HG02588 (cell line): Measurements from ENCODE around the gene SNCAIP.
"Not testable (repeated sequence)": the region's sequence is repeated elsewhere in the genome, so short reads cannot be mapped to it uniquely, and the experiment has no call there.

ENCODE experiments used
- ATAC-seq: cut with Tn5 transposase; IDR thresholded peaks from one replicate; pipeline ENCODE4 v1.9.1; 2021; ENCODE audit warnings: mild to moderate bottlenecking, moderate library complexity; ENCODE audit not compliant: unreplicated experiment

Gene SNCAIP

GRCh38 chr5:122314036-122314435 lies 2.0 kb downstream of the SNCAIP start:
- no peak for ATAC-seq

GRCh38 chr5:122315521-122315920 lies 3.5 kb downstream of the SNCAIP start:
- no peak for ATAC-seq

- no peak for ATAC-seq
Measured at GRCh38 chr5:122316656-122317055, 4.6 kb downstream of the SNCAIP start.

GRCh38 chr5:122319897-122320296 lies 7.9 kb downstream of the SNCAIP start:
- no peak for ATAC-seq

GRCh38 chr5:122321921-122322320 lies 9.9 kb downstream of the SNCAIP start:
- no peak for ATAC-seq

GRCh38 chr5:122322801-122323548 lies 10.9 kb downstream of the SNCAIP start:
- ATAC-seq = no peak

GRCh38 chr5:122323738-122324137 lies 11.7 kb downstream of the SNCAIP start:
- ATAC-seq = no peak

GRCh38 chr5:122327110-122327509 lies 15.1 kb downstream of the SNCAIP start:
- ATAC-seq = no peak

GRCh38 chr5:122330881-122331280 lies 18.8 kb downstream of the SNCAIP start:
- ATAC-seq = no peak

- no peak for ATAC-seq
Measured at GRCh38 chr5:122332599-122333555, 20.8 kb downstream of the SNCAIP start.

GRCh38 chr5:122333564-122333963 lies 21.5 kb downstream of the SNCAIP start:
- no peak for ATAC-seq

GRCh38 chr5:122339591-122339990 lies 27.6 kb downstream of the SNCAIP start:
- no peak for ATAC-seq

- ATAC-seq = no peak
Measured at GRCh38 chr5:122341087-122341486, 29.1 kb downstream of the SNCAIP start.

GRCh38 chr5:122342256-122342655 lies 30.2 kb downstream of the SNCAIP start:
- ATAC-seq = no peak

- no peak for ATAC-seq
Measured at GRCh38 chr5:122346897-122347581, 35.0 kb downstream of the SNCAIP start.

- ATAC-seq = no peak
Measured at GRCh38 chr5:122350496-122350895, 38.5 kb downstream of the SNCAIP start.

- no peak for ATAC-seq
Measured at GRCh38 chr5:122351416-122352157, 39.5 kb downstream of the SNCAIP start.

GRCh38 chr5:122352331-122352730 lies 40.3 kb downstream of the SNCAIP start:
- ATAC-seq = no peak

- ATAC-seq = not testable (repeated sequence)
Measured at GRCh38 chr5:122353361-122353760, 41.3 kb downstream of the SNCAIP start.

GRCh38 chr5:122354293-122354692 lies 42.3 kb downstream of the SNCAIP start:
- ATAC-seq = no peak

- ATAC-seq = no peak
Measured at GRCh38 chr5:122355324-122355723, 43.3 kb downstream of the SNCAIP start.
